GM18870 (cell line): ENCODE measurements around the gene SLC10A7.
A peak's percentile ranks its signal among the peaks of the same experiment; 100 is the strongest.

Experiments
- ATAC-seq: cut with Tn5 transposase; IDR thresholded peaks from one replicate; pipeline ENCODE4 v1.9.1; 2021; ENCODE audit warnings: moderate library complexity; ENCODE audit not compliant: unreplicated experiment

Gene SLC10A7

DNA sequence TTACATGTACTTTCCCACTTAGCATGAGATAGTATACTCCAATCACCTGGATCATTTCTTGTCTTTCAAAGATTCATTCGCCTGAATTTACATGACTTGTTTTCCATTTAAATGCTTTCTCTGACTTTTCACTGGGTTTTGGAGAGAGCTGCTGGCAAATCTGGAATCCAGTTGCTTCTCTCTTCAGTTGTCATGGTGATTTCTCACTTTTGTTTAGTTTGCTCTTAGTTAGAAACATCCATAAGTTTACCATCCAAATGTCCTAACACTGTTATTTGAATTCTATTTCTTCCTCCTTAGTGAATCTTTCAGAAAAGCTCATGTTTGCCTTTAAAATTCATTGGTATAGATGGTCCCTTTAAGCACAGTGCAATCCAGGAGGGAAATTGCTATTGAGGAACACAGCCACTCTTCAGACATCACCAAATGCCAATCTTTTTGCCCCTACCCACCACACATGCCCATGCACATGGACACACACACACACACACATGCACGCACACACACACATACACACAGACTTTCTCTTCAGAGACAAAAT lies 255.7 kb downstream of the SLC10A7 start:
- ATAC-seq: no peak

DNA sequence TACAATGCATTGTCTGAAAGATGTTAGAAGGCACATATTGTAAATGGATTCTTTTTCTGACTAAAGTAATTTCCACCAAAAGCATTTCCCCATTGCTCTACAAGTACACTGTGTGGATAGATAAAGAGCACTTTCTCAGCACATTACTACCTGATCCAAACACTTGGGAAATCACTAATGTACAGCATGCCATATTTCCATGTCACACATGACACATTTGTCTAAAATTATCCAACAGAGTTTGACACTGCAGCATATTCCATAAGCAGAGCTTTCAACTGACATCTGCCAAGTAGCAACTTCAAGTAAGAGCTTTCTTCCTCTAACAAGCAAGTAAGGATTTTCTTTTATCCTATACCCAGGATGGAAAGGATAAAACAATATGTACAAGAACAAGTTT lies 257.9 kb downstream of the SLC10A7 start:
- ATAC-seq: no peak

DNA sequence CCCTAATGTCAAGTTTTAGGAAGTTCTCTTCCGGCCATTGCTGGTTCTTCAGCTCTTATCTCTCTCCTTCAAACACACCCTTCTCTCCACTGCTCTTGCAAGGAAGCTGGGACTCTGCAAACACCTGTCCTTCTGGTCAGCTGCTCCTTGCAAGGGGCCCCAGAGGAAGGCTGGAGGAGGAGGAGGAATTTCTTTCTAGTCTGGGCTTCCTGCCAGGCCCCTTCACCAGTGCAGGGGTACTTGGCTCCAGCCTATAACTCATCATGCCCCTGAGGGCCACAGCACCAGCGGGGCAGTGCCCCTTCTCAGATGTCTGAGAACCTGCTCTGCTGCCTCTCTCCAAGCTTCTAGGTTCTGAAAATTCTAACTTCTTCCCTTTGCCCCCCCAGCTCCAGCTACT lies 260.7 kb downstream of the SLC10A7 start:
- ATAC-seq: no peak

DNA sequence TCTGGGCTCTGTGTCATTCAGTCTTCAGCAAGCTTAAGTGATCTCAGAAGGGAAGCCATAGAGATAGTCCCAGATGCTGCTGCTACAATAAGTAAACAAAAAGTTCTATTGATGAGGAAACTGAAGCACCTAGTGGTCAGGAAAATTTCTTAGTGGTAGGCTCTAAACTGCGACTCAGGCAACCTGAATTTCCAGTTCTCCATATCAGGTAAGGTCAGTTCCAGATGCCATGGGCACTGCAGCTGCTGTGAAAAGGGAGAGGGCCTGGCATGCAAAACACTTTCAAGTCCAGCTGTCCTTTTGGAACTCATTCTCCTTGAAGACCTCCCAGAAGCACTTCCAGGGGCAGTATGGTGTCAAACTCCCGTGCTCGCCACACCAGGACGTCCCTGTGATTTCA lies 261.2 kb downstream of the SLC10A7 start:
- ATAC-seq: no peak

DNA sequence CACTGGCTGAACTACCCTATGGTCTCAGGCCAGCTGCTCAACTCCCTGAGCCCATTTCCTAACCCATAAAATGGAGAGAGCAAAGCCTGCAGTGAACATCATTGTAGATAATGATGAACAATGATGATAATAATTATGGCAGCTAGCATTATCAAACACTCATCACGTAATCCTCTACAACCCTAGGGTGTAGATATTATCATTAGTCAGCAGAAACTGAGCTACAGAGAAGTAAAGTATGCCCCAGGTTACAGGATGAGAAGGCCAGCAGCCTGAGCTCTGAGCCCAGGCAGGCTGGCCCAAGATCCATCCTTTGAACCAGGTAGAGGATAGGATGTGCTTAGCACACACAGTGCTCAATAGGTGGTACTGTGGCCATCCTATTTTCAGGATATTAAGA lies 264.2 kb downstream of the SLC10A7 start:
- no peak for ATAC-seq

DNA sequence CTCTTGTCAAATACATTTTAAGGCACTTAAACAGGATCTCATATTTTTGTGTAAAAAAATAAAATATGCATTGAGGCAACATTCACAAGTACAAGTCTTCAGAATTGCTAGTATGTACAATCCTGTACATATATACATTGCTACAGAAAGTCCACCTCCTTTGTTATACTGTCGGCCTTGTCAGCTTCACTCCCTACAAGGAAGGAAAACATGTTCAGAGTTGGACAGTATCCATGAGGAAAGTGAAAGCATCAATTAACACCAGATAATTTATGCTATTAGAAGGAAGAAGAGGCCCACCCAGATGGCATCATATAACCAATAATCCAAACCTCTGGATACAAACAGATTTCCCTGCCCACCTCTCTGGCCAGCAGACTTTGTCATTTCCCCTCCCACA lies 265.4 kb downstream of the SLC10A7 start:
- ATAC-seq: no peak

DNA sequence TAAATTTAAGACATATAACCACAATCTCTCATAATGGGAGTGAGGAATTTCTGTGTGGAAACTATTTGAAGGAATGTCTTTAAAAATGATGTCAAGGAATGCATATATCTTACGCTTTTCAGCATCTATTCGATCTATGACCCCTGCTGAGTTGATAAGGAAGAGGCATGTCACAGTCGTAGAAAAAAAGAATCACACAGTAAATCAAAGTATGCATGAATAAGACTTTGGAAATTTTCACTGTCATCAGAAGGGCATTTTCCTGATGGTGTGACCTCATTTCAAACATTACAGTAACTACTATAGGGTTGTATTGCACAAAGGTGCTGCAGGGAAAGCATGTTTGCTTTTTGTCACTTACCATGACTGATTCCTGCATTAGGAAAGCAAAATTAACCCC lies 265.9 kb downstream of the SLC10A7 start:
- ATAC-seq: no peak

DNA sequence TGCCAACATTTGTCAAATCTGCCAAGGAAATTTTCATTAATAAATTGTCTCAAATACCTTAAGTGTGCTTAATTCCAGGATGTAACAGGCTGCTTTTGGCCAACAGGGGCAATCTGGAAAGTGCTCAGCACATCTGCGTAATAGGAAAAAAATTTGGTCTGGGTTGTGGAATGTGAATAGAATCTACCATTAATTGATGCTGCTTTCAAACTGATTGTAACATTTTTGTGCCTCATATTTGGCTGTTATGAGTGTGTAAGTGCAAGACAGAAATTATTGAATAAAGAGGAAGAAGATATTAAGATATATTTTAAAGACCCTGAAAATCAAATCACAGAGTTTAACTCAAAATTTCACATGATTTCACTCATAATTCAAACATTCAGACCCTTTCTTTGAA lies 266.3 kb downstream of the SLC10A7 start:
- ATAC-seq: no peak

DNA sequence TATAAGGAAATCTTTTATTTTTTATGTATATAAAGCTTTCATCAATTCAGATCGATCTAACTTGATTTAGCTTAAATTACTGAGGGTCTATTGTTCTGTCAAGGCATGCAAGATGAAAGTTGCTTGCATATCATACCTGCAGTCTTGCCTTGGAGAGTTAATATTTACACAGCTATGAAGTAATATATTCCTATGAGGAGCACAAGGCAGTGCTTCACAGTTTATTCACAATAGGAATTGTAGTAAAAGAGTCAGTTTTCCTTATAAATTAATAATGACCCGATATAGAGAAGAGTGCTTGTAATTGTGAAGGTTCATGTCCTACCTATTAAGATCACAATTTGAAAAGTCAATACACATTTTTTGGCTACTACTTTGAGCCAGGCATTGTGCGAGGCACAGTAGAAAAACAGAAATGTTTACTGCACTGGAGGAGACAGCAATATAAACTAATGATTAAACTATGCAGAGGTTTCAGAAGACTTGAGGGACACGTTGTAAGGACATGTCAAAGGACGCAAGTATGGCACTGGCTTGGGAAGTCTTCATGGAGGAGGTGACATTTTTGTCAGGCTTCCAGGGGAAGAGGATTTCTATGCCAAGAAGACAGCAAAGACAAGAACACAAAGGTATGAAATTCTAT lies 268.6 kb downstream of the SLC10A7 start:
- ATAC-seq: no peak

DNA sequence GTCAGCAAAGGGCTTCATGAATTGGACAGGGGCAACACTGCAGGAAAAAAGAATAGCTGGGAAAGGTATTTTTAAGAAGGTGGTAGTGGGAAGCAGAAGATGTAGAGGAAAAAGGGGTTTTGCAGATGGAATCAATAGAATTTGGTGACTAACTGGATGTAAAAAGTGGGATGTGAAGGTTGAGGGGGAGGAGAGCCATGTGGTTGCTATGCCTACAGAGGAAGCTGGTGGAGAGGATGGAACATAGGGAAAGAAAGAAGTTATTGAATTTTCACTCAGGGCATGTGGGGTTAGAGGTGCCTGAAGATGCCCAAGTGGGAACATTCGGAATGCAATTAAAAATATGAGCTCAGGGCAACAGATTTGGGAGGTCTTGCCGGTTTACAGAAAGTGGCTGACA lies 274.4 kb downstream of the SLC10A7 start:
- no peak for ATAC-seq

DNA sequence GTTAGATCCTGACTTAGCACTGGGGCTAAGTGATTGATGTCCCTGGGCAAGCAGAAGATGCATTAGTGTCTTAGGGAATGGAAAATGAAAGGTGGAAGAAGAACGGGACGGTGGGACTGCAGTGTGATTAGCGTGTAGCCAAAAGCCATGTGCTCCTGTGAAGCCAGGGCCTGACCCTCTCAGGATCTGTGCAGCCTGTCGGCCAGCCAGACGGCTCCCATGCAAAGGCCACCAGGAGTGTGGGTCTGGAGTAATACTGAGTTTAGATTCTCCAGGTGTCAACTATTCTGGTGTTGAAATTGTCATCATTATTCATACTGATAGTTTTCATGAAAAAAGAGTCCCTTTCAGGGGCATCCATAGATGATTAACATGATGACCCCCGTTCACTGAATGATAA lies 275.4 kb downstream of the SLC10A7 start:
- no peak for ATAC-seq

DNA sequence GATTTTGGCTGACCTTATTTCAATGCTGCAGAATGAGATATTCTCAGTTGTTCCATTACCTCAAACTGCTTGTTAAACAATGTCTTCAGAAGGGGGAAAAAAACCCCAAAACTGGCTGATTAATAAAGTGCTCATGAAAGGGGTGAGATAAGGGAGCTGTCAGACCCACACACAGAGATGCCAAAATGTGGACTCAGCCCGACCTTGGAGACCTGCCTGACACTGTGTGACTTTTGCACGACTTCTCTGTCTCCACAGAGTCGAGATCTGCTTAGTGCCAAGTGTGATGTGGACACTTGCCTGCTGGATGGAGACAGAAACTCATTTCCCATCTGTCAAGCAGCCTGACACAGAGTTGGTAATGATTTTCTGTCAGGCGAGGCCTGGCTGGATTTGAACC lies 275.9 kb downstream of the SLC10A7 start:
- no peak for ATAC-seq

DNA sequence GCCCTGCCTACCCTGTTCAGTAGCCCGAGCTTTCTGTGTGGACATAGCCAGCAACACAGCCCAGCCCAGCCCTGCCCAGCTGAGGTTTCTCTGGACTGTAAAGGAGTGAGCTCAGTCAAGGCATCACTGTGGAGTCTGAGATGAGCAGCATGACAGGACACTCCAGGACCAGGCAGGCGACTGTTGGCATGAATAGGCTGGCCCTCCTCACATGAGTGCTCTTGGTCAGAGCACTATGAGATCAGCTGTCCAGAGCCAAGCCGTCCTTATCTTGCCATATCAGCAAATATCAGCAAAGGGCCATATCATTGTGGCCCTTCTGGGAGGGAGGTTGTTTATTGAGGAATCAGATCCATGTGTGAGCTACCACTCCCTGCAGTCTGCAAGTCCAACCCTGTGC lies 276.5 kb downstream of the SLC10A7 start:
- ATAC-seq: no peak

DNA sequence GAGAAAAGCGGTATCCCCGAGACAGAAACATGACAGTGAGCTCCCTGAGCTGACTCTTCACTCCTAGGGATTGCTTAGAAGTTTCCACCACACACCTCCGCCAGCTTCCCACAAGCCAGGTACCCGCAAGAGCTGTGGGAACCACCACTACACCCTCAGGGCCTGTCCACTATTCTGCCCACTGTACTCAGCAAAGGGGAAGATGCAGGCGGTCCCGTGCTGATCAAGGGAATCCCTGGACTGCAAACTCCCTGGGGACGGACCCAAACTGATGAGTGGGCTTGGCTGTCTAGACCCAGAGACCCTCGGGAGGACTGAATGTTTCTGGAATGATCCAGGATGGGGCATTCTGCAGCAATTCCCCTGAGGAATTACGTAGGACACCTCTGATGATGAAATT lies 277.2 kb downstream of the SLC10A7 start:
- no peak for ATAC-seq

DNA sequence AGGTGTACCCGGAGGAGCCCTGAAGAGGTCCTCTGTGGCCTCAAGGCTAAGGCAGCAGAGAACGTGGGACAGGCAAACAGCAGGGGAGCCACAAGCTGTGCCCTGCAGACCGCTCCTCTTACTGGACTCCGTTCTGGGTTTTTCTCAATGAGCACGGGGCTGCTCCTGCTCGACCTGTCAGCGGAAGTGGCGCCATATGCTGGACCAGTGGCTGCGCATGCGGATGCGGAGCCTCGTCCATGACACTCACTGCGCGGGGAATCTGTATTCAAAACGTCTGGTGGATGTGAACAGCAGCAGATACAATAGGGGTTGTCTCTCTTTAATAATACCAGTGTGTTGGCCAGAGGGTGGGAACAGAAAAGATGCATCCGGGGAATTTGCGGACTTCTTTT lies 277.9 kb downstream of the SLC10A7 start:
- ATAC-seq: no peak

DNA sequence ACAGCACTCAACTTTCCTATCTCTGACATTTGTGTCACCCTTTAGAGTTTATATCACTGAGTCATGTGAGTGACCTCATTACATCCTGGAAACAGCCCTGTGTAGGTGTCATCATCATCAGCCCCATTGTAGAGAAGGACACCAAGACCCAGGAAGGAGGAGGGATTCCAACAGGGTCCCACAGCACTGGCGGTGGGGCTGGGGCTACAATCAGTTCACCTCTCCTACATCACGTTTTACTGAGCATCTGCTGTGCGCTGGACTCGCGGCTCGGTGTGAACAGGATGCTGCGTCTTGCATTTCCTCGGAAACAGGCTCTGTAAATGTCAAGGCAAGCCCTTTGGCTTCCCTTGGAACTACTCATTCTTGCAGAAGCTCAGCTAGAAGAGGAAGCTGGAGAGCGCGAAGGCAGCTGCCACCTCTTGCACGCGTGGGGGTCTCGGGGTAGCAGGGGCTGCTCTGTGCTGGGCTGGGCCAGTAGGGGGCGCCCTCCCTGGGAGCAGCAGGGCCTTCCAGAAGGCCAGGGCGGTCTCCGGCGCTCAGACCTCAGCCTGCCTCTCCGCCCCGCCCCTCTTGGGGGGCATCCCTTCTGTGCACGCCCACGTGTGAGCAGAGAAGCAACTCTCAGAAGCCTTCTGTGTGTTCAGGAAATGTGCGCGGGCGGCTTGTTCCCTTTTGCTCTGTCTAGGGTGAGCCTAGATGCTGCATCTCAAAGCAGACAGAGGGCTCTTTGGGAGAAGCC lies 278.4 kb downstream of the SLC10A7 start:
- peak; percentile 60 for ATAC-seq

DNA sequence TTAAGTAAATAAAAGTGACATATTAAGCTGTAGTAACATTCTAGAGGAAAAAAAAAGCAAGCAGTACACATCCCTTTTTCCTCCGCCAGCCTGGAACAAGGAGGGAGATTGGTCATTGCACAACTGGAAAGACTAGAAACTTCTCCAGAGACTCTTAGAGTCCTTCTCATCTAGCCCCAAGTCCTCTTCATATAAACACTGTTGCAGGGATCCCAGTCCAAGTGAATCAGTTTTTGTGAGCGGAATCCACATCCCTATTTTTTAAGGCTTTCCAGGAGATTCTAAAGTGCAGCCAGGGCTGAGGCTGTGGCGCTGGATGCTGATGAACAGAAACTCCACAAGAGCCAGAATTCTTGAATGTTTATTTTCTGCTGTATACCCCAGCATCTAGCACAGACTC lies 283.6 kb downstream of the SLC10A7 start:
- ATAC-seq: no peak

DNA sequence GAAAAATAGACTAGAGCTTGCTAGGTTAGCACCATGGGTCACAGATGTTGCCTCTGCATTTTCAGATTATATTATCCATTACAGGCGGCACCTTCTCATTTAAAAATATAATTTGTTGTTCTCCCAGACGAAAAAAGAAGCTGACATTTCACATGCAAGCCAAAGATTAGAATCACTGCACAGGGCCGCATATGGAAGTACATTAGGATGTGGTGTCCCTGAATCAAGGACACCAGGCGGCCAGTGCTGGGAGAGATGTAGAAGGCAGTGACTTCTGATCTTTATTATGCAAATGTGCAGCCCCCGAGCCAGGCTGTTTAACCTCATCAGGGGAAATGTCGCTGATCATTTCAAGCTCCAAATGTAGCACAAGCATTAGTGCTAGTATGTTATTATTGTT lies 284.6 kb downstream of the SLC10A7 start:
- ATAC-seq: no peak

DNA sequence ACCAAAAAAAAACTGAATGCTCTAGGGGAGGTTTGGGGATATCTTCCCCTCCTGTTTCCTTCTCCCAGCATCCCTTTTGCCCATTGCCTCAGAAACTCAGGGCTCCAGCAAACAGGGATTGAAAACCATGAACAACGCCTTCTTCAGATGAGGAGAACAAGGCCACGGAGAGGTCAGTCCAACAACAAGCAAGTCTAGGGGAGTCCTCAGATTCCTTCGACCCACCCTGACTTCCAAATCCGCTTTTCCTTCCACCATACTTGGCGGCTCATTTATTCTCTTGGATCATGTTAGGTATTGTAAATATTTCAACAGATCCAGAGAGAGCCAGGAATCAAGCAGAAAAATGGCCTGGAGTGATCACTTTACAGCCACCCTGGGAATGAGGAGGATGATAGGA lies 285.5 kb downstream of the SLC10A7 start:
- no peak for ATAC-seq

DNA sequence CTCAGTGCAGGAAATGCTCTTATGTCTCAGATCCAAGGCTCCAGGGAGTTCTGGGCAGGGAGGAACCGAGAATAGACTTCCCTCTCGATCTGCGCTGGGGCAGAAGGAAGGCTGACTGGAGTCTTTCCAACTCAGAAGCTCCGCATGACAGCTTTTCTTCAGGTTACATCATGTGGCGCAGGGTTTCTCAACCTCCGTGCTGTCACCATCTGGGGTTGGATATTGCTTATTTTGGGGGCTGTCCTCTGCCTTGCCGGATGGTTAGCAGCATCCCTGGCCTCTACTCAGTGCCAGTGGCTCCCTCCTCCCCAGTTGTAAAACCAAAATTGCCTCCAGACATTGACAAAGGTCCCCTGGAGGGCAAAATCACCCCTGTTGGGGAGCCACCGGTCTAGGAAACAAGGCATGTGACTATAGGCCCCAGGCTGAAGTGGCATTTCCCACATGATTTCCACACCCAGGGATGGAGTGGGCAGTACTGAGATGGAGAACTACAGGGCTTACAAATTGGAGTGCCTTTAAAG lies 286.0 kb downstream of the SLC10A7 start:
- no peak for ATAC-seq

DNA sequence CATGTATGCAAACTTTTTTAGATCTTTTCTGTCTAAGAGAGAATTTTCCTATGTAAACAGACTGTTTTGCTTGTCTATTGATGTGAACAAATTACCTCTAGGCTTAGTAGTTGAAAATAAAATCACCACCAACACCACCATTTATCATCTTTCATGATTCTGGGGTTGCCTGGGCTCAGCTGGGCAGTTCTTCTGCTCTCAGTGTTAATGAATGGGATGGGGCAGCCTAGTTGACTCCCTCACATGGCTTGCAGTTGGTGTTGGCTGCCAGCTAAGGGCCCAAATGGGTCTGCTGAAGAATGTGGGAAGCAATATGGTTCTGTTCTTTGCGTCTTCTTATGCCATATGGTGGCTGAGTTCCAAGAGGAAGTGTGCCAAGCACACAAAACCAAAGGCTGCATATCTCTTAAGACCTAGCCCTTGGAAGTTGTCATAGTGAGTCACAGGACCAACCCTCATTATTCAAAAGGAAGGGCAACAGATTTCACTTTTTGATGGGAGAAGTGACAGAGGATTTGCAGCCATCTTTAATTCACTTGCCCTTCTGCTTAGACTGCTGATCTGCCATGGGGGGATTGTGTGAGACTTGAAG lies 289.5 kb downstream of the SLC10A7 start:
- ATAC-seq: no peak

DNA sequence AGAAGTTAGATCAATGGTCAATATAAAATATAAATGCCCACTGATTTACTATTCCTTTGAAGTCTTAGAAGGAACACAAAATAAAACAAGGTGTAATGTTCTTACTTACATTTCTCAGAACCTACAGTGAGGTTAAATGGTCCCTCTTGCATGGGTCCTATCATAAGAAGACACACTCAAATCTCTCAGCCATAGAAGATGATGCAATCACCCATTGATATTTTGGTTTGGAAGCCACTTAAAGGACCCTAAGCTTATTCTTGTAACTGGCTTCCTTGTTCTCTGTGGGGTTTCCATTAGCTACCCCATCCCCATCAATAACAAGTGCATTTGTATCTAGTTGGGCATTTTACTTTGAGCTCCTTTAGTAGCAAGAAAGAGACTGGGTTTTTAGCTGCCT lies 292.3 kb downstream of the SLC10A7 start:
- no peak for ATAC-seq
